ENCODE data around the gene PAQR7.
A peak's percentile ranks its signal among the peaks of the same experiment; 100 is the strongest.

Gene PAQR7

DNA sequence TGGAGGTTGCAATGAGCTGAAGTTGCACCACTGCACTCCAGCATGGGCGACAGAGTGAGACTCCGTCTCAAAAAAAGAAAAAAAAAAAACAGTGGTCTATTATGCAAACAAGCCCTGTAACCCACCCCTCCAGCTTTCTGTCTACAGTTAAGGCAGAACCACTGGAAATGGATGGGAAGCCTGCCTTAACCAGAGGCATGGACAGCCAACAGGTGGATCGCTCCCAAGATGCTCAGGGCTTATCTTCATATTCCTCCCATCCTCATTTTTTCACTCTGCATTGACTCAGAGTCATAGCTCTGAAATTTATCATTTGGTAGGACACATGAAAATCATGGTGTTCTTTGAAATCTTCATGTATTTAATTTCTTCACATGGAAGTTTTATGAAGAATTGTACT, 47.0 kb downstream of the PAQR7 start:
- no peak overlapping the region for H3K27ac ChIP-seq
- CTCF ChIA-PET: interaction anchor here (0.5 to 0.7 kb wide), 4 partner anchors 9 to 404 kb away, joined by 3 read pairs; no protein-coding TSS in a partner anchor
- no peak for DNase-seq (ENCODE audit: low spot score)
- TF ChIP-seq, protein P1, sequence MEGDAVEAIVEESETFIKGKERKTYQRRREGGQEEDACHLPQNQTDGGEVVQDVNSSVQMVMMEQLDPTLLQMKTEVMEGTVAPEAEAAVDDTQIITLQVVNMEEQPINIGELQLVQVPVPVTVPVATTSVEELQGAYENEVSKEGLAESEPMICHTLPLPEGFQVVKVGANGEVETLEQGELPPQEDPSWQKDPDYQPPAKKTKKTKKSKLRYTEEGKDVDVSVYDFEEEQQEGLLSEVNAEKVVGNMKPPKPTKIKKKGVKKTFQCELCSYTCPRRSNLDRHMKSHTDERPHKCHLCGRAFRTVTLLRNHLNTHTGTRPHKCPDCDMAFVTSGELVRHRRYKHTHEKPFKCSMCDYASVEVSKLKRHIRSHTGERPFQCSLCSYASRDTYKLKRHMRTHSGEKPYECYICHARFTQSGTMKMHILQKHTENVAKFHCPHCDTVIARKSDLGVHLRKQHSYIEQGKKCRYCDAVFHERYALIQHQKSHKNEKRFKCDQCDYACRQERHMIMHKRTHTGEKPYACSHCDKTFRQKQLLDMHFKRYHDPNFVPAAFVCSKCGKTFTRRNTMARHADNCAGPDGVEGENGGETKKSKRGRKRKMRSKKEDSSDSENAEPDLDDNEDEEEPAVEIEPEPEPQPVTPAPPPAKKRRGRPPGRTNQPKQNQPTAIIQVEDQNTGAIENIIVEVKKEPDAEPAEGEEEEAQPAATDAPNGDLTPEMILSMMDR (conservative IDR thresholded peaks at IDR 0.05; ENCODE audit: low read depth): no peak
- POLR2A ChIA-PET (ENCODE audit: low non-redundant PET): no interaction called here

DNA sequence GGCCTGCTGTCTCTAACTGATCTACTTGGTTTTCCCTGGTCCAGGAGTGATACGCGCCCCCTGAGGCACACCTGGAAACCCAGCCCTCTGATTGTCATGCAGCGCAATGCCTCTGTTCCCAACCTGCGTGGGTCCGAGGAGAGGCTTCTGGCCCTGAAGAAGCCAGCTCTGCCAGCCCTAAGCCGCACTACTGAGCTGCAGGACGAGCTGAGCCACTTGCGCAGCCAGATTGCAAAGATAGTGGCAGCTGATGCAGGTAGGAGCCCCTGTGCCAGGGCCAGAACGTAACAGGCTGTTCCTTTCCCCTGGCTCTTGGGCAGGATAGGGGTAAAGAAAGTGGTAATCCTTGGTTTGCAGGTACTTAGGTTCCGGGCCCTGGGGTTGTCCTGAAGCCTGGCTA, 48.9 kb downstream of the PAQR7 start:
- ChIA-PET POLR2A (ENCODE audit: low non-redundant PET) (interaction anchor here (0.6 kb wide), 1 partner anchor 155 kb away, joined by 3 read pairs; no protein-coding TSS in a partner anchor), CTCF (interaction anchor here (1.1 kb wide), 1 partner anchor 66 kb away, joined by 4 read pairs; no protein-coding TSS in a partner anchor)
- TF ChIP-seq, protein P1 (conservative IDR thresholded peaks at IDR 0.05; ENCODE audit: low read depth): no peak

DNA sequence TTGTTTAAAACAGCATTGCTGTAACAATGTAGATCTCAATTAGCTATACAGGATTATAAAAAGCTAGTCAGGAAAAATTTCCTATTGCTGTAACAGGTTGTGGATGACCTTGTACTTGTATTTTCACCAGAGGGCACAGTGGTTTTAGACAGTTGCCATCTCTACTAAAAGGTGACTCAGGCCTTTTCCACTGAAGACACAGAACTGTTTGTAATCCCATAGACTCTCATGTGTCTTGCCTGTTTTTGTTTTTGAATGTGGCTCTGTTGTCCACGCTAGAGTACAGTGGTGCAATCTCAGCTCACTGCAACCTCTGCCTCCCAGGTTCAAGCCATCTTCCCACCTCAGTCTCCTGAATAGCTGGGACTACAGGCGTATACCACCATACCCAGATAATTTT, 49.9 kb downstream of the PAQR7 start:
- CTCF ChIA-PET: interaction anchor here (0.9 kb wide), 1 partner anchor 102 kb away, joined by 3 read pairs; no protein-coding TSS in a partner anchor
- POLR2A ChIA-PET (ENCODE audit: low non-redundant PET): no interaction called here
- no peak for DNase-seq (ENCODE audit: low spot score)
- peak overlapping the region; percentile 28 for H3K27ac ChIP-seq
- TF ChIP-seq, protein P1 (conservative IDR thresholded peaks at IDR 0.05; ENCODE audit: low read depth): no peak

More for the DNA sequence above, 48.9 kb downstream of the PAQR7 start:
- DNase-seq (ENCODE audit: low spot score): no peak
- peak overlapping the region; percentile 28; the same call in 1 of the 2 replicates for H3K27ac ChIP-seq

DNA sequence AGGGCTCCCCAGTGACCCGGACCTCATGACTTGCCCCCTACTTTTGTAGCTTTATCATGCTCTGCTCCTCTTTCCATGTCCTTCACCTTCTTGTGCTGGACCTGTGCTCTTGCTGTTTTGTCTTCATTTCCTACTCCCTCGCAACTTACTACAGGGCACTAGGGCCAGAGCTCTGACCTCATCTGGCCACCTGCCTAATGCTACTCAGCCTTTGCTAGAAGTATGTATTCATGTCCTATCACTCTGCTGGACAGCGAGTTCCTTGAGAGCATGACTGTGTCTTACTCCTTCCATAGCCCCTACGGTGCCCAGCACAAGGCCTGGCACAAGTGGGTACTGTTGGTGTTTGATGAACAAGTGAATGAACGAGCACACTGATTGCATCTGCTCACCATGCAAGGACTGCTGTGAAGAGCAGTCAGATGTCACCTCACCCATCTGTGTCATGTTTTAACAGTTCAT, 53.8 kb downstream of the PAQR7 start:
- ChIA-PET POLR2A (ENCODE audit: low non-redundant PET) (no interaction called here), CTCF (no interaction called here)
- TF ChIP-seq, protein P1 (conservative IDR thresholded peaks at IDR 0.05; ENCODE audit: low read depth): no peak
- peak overlapping the region; percentile 92 for H3K27ac ChIP-seq
- DNase-seq (ENCODE audit: low spot score): no peak

DNA sequence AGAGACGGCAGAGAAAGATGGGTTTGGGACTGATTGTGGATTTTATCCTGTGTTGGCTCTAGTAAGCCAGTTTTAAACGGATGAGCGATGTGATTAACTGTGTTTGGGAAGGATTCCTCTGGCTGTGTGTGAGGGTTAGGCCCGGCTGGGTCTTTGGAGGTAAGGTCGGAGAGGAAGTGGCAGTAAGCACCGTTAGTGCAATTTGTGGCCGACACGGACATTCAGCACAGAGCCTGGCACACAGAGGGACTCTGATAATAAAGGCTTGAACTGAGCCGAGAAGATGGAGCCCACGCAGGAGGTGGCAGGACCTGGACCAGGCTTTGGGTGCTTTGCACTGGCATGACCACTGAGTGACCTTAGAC, 54.4 kb downstream of the PAQR7 start:
- ChIA-PET POLR2A (ENCODE audit: low non-redundant PET) (no interaction called here), CTCF (no interaction called here)
- TF ChIP-seq, protein P1 (conservative IDR thresholded peaks at IDR 0.05; ENCODE audit: low read depth): no peak
- H3K27ac ChIP-seq: peak overlapping the region; percentile 92
- no peak for DNase-seq (ENCODE audit: low spot score)

DNA sequence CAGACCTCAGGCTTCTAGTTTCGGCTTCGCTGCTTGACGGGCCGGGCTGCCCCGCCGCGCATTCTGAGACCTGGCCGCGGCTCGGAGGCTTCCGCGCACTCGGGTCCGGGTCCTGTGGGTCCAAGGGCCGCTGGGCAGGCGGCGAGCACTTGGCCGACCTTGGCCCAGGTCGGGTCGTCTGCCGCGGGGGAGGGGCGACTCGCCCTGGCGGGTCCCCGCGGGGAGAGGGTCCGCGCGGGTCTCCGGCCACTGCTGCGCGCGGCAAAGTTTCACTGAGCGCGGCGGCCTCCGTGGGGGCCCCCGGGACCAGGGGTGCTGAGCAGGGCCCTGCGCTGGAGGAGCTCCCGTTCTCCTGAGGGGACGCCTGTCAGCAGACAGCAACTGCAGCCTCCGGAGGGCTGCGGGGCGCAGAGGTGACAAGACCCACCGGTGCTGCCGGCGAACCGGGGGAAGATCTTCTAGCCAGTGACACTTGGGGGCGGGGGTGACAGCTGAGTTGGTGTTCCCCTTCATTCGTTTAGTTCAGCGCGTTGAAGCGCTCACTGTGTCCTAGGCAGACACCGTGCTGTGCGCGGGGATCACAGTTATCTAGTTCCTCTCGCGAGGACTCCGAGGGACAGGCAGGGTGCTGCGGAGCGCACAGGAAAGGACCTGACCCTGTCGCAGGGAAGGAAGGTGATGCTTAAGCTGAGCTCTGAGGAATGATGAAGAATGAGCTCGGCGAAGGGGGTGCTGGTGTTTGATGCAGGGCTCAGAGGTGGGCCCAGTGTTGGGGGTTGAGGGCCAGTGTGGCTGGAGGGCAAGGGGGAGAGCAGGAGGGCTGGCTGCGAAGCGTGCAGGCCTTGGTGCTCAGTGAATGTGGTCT, 55.0 kb downstream of the PAQR7 start:
- ChIA-PET CTCF (interaction anchor here (0.6 kb wide), 3 partner anchors 50 to 316 kb away, joined by 3 read pairs; no protein-coding TSS in a partner anchor), POLR2A (ENCODE audit: low non-redundant PET) (interaction anchor here (0.7 to 1.0 kb wide), 2 partner anchors 10 to 11 kb away, joined by 3 to 4 read pairs; no protein-coding TSS in a partner anchor)
- H3K27ac ChIP-seq: peak overlapping the region; percentile 92
- TF ChIP-seq, protein P1 (conservative IDR thresholded peaks at IDR 0.05; ENCODE audit: low read depth): no peak
- peak; percentile 76 for DNase-seq (ENCODE audit: low spot score)

Measured in RWPE1 (cell line).